HepG2 (cell line): Measurements from ENCODE around the gene SLC35B3. TPM values are rescaled to one million over a fixed set of nuclear protein-coding genes. Genes with fewer than 3 reads are reported as not detected.

Experiments
- ARID2 ChIP-seq: sonication (generic); formaldehyde crosslinking; IDR thresholded peaks from 2 replicates; pipeline ENCODE4 v1.8.1; 2022; ENCODE audit warnings: mild to moderate bottlenecking, missing genetic modification reagents, borderline replicate concordance
- CAMTA2 ChIP-seq: sonication (generic); formaldehyde crosslinking; IDR thresholded peaks from 2 replicates; pipeline ENCODE4 v1.4.0; 2020; ENCODE audit warnings: mild to moderate bottlenecking, missing genetic modification reagents, borderline replicate concordance
- CCDC6 ChIP-seq: sonication (generic); formaldehyde crosslinking; IDR thresholded peaks from 2 replicates; pipeline ENCODE4 v1.8.1; 2022; ENCODE audit warnings: mild to moderate bottlenecking, missing genetic modification reagents, moderate library complexity
- EHMT2 ChIP-seq: fragments of 200-600 bp; sonication (generic); IDR thresholded peaks from 2 replicates; pipeline ENCODE4 v1.7.0; 2017; ENCODE audit warnings: antibody characterized with exemption, low read depth, low read length, borderline replicate concordance
- GATAD2A ChIP-seq: IDR thresholded peaks from 2 replicates; pipeline ENCODE4 v1.6.1; 2016
- NFATC3 ChIP-seq: sonication (generic); formaldehyde crosslinking; IDR thresholded peaks from 2 replicates; pipeline ENCODE4 v1.5.1; 2020; ENCODE audit warnings: mild to moderate bottlenecking, missing genetic modification reagents
- SIN3A ChIP-seq: IDR thresholded peaks from 2 replicates; pipeline ENCODE4 v1.6.1; 2011; ENCODE audit warnings: low read depth, mild to moderate bottlenecking, control low read depth, low read length, borderline replicate concordance
- SNAPC2 ChIP-seq: sonication (generic); formaldehyde crosslinking; IDR thresholded peaks from 2 replicates; pipeline ENCODE4 v1.8.1; 2022; ENCODE audit warnings: mild to moderate bottlenecking, missing genetic modification reagents
- TOPORS ChIP-seq: sonication (generic); formaldehyde crosslinking; IDR thresholded peaks from 2 replicates; pipeline ENCODE4 v1.8.0; 2023; ENCODE audit warnings: mild to moderate bottlenecking, missing genetic modification reagents
- ZBTB26 ChIP-seq: IDR thresholded peaks from 2 replicates; pipeline ENCODE4 v1.6.1; 2016; ENCODE audit warnings: missing compliant biosample characterization, missing genetic modification reagents, borderline replicate concordance
- ZBTB38 ChIP-seq: sonication (generic); formaldehyde crosslinking; IDR thresholded peaks from 2 replicates; pipeline ENCODE4 v1.5.1; 2020; ENCODE audit warnings: mild to moderate bottlenecking, missing genetic modification reagents
- ZNF563 ChIP-seq: sonication (generic); formaldehyde crosslinking; IDR thresholded peaks from 2 replicates; pipeline ENCODE4 v1.8.0; 2022; ENCODE audit warnings: mild to moderate bottlenecking, moderate library complexity, missing genetic modification reagents
- ZNF746 ChIP-seq: sonication (generic); formaldehyde crosslinking; IDR thresholded peaks from 2 replicates; pipeline ENCODE4 v1.8.0; 2022; ENCODE audit warnings: mild to moderate bottlenecking, missing genetic modification reagents
- polyA plus RNA-seq, 8 experiments: library from polyadenylated mRNA; depleted of rRNA in 3 of 8; stranded (reverse) in 7 of 8; unstranded in 1 of 8; fragments of >200 nt; fragmentation: Illumina TruSeq in 4 of 8; extraction: Trizol in 4 of 8; gene quantifications; 2 replicates each; pipeline versions ENCODE4 v1.2.1 to v1.2.3, GENCODE V29; 2011 to 2016; ENCODE audit warnings: low read depth in 4 of 8, missing spikeins in 1 of 8, mixed read lengths in 1 of 8; ENCODE audit not compliant: insufficient read depth in 1 of 8
- total RNA-seq, 5 experiments: library from RNA; depleted of rRNA; stranded (reverse); fragments of >200 nt; fragmentation: Illumina TruSeq; extraction: Trizol; gene quantifications; 2 replicates each; pipeline ENCODE4 v1.2.3, GENCODE V29; 2016; ENCODE audit warnings: low read depth in 1 of 5
- TF ChIP-seq, protein P1 (sequence below): sonication (generic); formaldehyde crosslinking; IDR thresholded peaks from 2 replicates; pipeline ENCODE4 v1.9.0; 2021; ENCODE audit warnings: mild to moderate bottlenecking, missing genetic modification reagents
- TF ChIP-seq, protein P2 (sequence below), 2 experiments: sonication (generic) in 1 of 2; formaldehyde crosslinking in 1 of 2; IDR thresholded peaks; 2 replicates each; pipeline versions ENCODE4 v1.4.0 to v1.6.1; 2016 to 2020; ENCODE audit warnings: borderline replicate concordance in 1 of 2, low read depth in 1 of 2, mild to moderate bottlenecking in 1 of 2, missing genetic modification reagents in 1 of 2

The SLC35B3 gene
- total and polyA plus RNA-seq, 2 of the 13 experiments (the other 11 are each of a cell fraction or from before 2014, with no cell fraction given), result 8.7 to 13.5 TPM

DNA sequence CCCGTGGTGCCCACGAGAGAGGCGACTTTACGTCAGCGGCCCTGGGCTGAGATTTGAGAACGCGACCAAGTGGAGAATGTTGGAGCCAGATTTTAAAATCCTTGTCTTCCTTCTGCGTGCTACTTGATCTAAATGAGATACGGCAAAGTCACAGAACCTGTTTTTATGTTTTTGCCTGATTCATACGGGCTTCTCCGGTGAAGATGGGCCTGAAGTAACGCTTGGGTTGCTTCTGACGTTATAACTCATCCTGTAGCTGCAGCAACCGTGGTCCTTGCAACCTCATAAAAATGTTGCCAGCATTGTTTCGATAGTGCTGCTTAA is 462 bp upstream of the SLC35B3 start (continued):
- TF ChIP-seq CCDC6 (CRISPR knock-in tag), result peak; percentile 5; the same call in 1 of the 2 replicates
- 0 out of 2 replicates have a peak, but pooled peaks have one; percentile 7 for TF ChIP-seq ZNF563
- TF ChIP-seq, protein P1, sequence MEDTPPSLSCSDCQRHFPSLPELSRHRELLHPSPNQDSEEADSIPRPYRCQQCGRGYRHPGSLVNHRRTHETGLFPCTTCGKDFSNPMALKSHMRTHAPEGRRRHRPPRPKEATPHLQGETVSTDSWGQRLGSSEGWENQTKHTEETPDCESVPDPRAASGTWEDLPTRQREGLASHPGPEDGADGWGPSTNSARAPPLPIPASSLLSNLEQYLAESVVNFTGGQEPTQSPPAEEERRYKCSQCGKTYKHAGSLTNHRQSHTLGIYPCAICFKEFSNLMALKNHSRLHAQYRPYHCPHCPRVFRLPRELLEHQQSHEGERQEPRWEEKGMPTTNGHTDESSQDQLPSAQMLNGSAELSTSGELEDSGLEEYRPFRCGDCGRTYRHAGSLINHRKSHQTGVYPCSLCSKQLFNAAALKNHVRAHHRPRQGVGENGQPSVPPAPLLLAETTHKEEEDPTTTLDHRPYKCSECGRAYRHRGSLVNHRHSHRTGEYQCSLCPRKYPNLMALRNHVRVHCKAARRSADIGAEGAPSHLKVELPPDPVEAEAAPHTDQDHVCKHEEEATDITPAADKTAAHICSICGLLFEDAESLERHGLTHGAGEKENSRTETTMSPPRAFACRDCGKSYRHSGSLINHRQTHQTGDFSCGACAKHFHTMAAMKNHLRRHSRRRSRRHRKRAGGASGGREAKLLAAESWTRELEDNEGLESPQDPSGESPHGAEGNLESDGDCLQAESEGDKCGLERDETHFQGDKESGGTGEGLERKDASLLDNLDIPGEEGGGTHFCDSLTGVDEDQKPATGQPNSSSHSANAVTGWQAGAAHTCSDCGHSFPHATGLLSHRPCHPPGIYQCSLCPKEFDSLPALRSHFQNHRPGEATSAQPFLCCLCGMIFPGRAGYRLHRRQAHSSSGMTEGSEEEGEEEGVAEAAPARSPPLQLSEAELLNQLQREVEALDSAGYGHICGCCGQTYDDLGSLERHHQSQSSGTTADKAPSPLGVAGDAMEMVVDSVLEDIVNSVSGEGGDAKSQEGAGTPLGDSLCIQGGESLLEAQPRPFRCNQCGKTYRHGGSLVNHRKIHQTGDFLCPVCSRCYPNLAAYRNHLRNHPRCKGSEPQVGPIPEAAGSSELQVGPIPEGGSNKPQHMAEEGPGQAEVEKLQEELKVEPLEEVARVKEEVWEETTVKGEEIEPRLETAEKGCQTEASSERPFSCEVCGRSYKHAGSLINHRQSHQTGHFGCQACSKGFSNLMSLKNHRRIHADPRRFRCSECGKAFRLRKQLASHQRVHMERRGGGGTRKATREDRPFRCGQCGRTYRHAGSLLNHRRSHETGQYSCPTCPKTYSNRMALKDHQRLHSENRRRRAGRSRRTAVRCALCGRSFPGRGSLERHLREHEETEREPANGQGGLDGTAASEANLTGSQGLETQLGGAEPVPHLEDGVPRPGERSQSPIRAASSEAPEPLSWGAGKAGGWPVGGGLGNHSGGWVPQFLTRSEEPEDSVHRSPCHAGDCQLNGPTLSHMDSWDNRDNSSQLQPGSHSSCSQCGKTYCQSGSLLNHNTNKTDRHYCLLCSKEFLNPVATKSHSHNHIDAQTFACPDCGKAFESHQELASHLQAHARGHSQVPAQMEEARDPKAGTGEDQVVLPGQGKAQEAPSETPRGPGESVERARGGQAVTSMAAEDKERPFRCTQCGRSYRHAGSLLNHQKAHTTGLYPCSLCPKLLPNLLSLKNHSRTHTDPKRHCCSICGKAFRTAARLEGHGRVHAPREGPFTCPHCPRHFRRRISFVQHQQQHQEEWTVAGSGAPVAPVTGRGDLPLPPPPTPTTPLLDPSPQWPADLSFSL (CRISPR knock-in tag), result no peak
- TF ChIP-seq TOPORS, result peak; percentile 3; the same call in 1 of the 2 replicates
- TF ChIP-seq GATAD2A (CRISPR knock-in tag), result no peak
- peak; percentile 69; the same call in 1 of the 2 replicates for TF ChIP-seq ZNF746 (CRISPR knock-in tag)
- TF ChIP-seq ARID2 (CRISPR knock-in tag), result 0 out of 2 replicates have a peak, but pooled peaks have one; percentile 20
- TF ChIP-seq NFATC3, result 0 out of 2 replicates have a peak, but pooled peaks have one; percentile 42
- peak; percentile 23; the same call in 1 of the 2 replicates for TF ChIP-seq EHMT2
- TF ChIP-seq SNAPC2 (CRISPR knock-in tag), result no peak
- peak; percentile 86; the same call in 1 of the 2 replicates for TF ChIP-seq ZBTB38 (CRISPR knock-in tag)
- 0 out of 2 replicates have a peak, but pooled peaks have one; percentile 10 for TF ChIP-seq CAMTA2 (CRISPR knock-in tag)
- no peak for TF ChIP-seq SIN3A
- TF ChIP-seq, protein P2, sequence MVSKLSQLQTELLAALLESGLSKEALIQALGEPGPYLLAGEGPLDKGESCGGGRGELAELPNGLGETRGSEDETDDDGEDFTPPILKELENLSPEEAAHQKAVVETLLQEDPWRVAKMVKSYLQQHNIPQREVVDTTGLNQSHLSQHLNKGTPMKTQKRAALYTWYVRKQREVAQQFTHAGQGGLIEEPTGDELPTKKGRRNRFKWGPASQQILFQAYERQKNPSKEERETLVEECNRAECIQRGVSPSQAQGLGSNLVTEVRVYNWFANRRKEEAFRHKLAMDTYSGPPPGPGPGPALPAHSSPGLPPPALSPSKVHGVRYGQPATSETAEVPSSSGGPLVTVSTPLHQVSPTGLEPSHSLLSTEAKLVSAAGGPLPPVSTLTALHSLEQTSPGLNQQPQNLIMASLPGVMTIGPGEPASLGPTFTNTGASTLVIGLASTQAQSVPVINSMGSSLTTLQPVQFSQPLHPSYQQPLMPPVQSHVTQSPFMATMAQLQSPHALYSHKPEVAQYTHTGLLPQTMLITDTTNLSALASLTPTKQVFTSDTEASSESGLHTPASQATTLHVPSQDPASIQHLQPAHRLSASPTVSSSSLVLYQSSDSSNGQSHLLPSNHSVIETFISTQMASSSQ (IDR thresholded peaks at IDR 0.05; ENCODE audit: low read depth), result 0 out of 2 replicates have a peak, but pooled peaks have one; percentile 10
- TF ChIP-seq, protein P2 (CRISPR knock-in tag; IDR thresholded peaks at IDR 0.05; ENCODE audit: borderline replicate concordance), result no peak
- 0 out of 2 replicates have a peak, but pooled peaks have one; percentile 6 for TF ChIP-seq ZBTB26 (CRISPR knock-in tag)
